Activated T-helper 9 cell treated with anti-CD3 and anti-CD28 coated beads, Interleukin-2, amount 50 U/mL, for 16 hours (primary cell): Measurements from ENCODE around the gene HTT.

Source experiments
- DNase-seq: peaks from one replicate; pipeline ENCODE4 v3.0.0-alpha.2; 2020; ENCODE audit warnings: low read depth

The HTT gene

GRCh38 chr4:3219761-3220475, 145.4 kb downstream of the HTT start:
- DNase-seq: no peak

GRCh38 chr4:3220476-3221183, 146.1 kb downstream of the HTT start:
- no peak for DNase-seq

GRCh38 chr4:3221184-3221494, 146.7 kb downstream of the HTT start:
- no peak for DNase-seq

GRCh38 chr4:3221996-3222395, 147.5 kb downstream of the HTT start:
- no peak for DNase-seq

- DNase-seq: no peak
These were observed 148.9 kb downstream of the HTT start for GRCh38 chr4:3223346-3223745.

GRCh38 chr4:3223956-3224748, 149.7 kb downstream of the HTT start:
- DNase-seq: no peak

- no peak for DNase-seq
These were observed 150.8 kb downstream of the HTT start for GRCh38 chr4:3225071-3225850.

- DNase-seq: no peak
These were observed 151.5 kb downstream of the HTT start for GRCh38 chr4:3225936-3226335.

- DNase-seq: no peak
These were observed 152.0 kb downstream of the HTT start for GRCh38 chr4:3226467-3226866.

- no peak for DNase-seq
These were observed 152.5 kb downstream of the HTT start for GRCh38 chr4:3226944-3227343.

GRCh38 chr4:3227878-3228675, 153.6 kb downstream of the HTT start:
- no peak for DNase-seq

GRCh38 chr4:3228881-3229280, 154.4 kb downstream of the HTT start:
- no peak for DNase-seq

GRCh38 chr4:3229328-3229727, 154.8 kb downstream of the HTT start:
- DNase-seq: no peak

GRCh38 chr4:3229964-3230363, 155.5 kb downstream of the HTT start:
- DNase-seq: no peak

- no peak for DNase-seq
These were observed 157.0 kb downstream of the HTT start for GRCh38 chr4:3231471-3231870.

- DNase-seq: no peak
These were observed 157.5 kb downstream of the HTT start for GRCh38 chr4:3232001-3232400.

GRCh38 chr4:3232871-3233271, 158.4 kb downstream of the HTT start:
- DNase-seq: no peak

GRCh38 chr4:3233391-3234071, 159.1 kb downstream of the HTT start:
- no peak for DNase-seq

- DNase-seq: no peak
These were observed 159.9 kb downstream of the HTT start for GRCh38 chr4:3234171-3235029.

GRCh38 chr4:3235030-3235345, 160.5 kb downstream of the HTT start:
- no peak for DNase-seq
